ENCODE data around the gene ABHD12B.
A peak's percentile ranks its signal among the peaks of the same experiment; 100 is the strongest.

The ABHD12B gene

DNA sequence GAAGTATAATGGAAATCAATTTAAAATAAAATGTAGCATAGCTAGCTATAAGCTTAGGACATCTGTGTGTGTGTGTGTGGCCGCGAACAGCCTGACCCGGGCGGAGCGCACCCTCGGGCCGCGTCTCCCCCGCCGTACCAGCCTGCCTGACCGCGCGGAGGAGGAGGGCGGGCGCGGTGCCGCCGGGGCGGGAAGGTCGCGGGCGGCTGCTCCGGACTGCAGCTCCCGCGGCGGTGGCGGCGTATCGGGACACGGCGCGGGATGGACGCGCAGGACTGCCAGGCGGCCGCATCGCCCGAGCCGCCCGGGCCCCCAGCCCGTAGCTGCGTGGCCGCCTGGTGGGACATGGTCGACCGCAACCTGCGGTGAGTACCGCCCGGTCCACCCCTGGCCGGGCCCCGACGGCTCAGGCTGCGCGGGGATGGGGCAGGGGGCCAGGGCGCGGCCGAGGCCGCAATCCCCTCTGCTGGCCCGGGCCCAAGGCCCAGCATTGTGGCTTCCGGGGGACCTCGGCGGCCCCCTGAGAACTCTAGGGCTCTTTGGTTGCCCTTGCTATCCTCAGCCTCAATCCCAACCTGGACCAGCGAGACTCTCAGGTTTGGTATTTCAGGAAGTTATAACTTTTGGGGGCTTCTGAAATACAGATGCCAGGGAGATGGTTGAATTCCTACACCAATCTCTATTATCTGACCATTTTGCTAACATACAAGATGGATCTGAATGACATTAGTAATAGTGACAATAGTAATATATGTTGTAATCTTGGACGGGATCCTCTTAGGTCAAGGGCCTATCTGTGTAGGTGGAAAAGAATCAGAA lies at the start of gene ABHD12B:
Gene ABHD12B (plus strand): TSS at position 140 of the 819 bp plus-strand sequence. CDS start 122 bp downstream, at position 262.
- DNase-seq (ENCODE audit: low spot score): peak; percentile 52

DNA sequence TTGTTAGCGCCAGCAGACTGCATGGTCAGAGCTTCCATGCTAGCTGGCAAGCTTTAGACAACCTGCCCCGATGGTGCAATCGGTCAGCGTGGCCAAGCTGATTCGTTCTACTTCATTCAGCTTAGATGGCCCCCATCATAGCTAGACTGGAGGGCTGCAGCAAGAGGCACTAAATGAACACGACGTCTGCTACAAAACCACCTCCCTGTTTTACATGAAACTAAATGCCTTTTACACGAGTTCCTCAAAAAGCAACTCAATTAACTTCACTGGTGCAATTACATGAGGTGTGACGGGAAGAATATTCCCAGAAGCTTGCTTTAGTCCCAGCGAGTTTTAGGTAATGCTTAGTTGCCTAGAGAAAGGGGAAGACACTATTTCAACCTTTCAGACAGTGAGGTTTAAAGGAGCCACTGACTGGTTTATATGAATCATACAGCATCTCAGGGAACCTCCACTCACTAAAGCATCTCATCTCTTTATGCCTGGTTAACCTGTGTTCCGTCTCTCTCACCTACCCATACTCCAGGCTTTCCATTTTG lies 49.3 kb upstream of the ABHD12B start:
- no peak for DNase-seq (ENCODE audit: low spot score)

- peak; percentile 66 for DNase-seq (ENCODE audit: low spot score)
These were observed 48.6 kb upstream of the ABHD12B start for GRCh38 chr14:50823051-50823761.

DNA sequence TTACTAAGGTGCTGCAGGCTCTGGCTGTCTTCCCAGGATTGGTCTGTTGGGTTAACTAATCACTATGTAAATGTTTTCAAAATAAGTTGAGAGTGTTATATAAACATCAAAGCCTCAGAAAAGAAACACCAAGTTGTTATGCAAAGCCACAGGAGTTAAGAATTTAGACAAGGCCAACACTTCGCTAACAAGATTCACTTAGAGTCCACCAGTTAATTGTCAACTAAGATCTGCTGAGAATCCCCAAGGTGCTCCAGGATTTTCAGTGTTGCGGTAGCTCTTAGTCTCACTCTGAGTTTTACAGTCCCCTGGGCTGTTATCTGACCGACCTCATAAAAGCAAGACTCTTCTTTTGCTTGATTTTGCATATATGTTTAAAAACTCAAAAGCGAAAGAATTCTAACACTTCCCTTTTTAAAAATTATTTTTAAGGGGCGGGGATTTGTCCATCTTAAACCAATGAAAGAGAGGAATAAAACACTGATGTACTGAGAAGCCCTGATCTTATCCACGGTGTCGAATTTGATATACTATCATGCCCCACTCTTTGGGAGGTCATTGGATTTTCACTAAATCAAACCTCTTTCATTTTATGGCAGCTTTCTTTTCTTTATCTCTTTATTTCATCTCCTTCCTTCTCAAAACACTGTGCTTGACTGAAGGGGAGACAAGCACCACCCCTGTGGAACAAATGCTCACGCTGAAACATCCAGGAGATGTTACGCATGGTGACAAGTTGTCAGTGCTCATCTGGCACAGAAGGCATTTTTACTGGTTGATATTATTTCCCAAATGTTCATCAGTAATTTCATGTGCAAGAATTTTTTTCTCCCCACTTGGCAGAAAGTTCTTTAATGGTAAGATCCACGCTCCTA lies 47.9 kb upstream of the ABHD12B start:
- DNase-seq (ENCODE audit: low spot score): no peak

- DNase-seq (ENCODE audit: low spot score): no peak
These were observed 46.5 kb upstream of the ABHD12B start for GRCh38 chr14:50825307-50825706.

GRCh38 chr14:50826681-50827080 lies 45.2 kb upstream of the ABHD12B start:
- DNase-seq (ENCODE audit: low spot score): no peak

- DNase-seq (ENCODE audit: low spot score): no peak
These were observed 42.9 kb upstream of the ABHD12B start for GRCh38 chr14:50828721-50829488.

GRCh38 chr14:50829489-50830043 lies 42.3 kb upstream of the ABHD12B start:
- no peak for DNase-seq (ENCODE audit: low spot score)

DNA sequence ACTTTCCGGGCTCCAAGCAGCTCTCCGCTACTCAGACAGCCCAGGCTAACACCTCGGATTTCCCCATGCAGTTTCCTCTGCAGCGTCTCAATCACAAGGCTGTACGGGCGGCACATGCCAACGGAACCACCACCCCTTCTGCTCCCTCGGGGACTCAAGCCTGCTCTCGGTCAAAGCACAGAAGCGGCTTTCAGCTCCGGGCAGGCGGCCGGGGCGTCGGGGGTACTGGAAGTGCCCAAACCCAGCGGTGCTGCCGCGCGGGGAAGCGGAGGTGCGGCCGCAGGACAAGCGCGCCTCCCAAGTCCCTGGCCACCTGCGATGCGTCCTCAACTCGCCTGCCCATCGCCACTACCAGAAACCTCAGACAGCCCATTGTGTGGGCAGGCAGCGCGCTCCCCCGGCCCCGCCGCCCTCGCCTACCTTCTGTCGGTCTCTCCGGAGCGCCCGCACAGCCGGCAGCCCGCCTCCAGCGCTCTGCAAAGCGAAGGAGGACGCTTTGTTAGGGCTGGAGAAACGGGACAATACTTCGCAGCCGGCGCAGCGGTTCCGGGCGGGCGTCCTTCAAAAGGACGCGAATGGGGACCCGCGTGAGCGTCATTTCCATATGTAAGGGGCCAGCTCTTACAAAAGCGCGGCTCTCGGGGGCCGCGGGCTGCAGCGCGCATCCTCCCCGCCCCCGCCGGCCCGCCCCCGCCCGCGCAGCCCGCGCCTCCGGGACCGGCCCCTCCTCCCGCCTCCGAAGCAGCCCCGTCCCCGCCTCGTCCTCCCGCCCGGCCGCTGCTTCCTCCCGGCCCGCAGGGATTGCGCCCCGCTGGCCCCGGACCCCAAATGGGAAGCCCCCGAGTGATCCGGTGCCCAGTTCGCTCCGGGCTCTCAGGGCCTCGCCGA lies 41.6 kb upstream of the ABHD12B start:
- DNase-seq (ENCODE audit: low spot score): peak; percentile 48

DNA sequence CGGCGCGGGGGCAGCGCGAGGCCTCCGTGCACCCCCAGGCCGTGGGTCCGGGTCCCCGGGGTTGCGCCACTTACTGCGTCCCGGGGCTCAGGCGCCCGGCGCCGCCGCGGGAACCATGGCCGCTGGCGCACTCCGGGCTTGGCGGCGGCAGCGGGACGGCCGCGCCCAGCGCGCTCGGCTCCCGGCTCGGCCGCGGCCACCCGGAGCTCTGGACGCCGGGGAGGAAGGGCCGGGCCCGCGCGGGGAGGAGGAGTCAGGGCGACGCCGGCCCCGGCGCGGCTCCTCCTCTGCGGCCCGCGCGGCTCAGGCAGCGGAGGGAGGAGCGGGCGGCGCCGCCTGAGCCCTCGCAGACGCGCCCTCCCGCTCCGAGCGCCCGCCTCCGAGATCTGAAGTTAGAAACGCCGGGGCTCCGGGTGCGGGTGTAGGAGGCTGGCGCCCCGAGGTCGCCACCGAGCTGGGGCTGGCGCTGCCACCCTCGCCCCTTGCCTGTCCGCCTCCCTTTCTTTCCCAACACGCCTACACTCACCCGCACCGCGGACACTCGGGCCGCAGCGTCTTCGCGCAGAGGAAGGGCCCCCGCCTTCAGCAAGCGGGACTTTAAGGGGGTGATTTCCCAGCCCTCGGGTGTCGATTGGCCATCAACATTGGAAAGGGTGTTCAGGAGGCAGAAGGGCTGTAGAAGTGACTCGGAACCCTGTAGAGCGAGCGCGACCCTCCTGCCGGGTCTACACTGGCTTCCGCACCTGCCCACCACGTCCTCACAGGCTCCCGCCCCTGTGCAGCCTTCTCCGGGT lies 40.7 kb upstream of the ABHD12B start, which contains the start of gene NIN:
Gene NIN (minus strand): TSS at position 231 of the 794 bp plus-strand sequence. CDS start 9,106 bp downstream, outside the sequence.
- peak; percentile 95 for DNase-seq (ENCODE audit: low spot score)

DNA sequence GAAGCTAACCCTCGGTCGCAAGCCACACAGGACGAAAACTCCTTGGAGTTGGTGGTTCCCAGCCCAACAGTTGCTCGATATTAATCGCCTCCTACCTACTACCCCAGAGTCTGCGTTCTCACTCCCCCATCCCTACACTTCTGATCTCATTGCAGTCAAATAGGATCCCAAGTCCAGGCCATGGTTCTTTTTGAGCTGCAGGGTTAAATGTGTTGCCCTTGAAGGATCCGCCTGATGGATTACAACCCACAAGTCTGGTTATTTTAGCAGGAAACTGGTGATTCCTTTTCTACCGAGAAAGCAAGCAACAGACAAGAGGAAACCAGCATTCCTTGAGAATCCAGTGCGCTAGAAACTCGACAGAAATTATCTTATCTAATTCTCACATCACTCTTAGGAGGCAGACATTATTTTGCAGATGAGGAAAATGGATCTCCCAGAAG lies 40.1 kb upstream of the ABHD12B start:
- no peak for DNase-seq (ENCODE audit: low spot score)

DNA sequence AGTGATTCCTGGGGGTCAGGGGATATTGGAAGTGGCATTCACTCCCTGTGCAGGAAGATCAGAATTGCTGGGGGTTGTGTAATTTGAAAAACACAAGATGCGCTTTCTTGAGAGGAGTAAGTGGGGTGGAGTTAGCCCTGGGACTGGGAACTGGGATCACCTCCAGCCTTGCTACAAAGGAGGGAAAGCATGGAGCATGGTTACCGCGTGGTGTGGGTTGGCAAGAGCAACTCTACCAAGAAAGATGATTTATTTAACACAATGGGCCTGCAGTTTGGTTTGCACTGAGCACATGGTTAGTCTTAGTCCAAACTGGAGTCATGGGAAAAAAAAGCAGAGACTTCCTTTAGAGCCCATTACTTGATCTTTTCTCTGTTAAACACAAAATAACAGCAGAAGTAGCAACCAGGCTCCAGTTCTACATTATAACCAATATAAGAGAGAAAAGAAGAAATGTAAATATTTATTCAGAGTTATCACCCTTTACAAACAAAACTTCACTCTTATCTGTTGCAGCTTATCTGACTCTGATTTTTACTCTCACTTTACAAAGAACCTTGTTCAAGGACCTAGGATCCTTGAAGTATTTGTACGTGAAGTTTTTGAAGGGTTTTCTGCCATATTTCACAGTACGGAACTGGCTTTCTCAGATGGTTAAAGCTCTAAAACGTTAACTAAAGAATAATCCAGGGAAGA lies 38.8 kb upstream of the ABHD12B start:
- DNase-seq (ENCODE audit: low spot score): no peak

- DNase-seq (ENCODE audit: low spot score): no peak
These were observed 37.0 kb upstream of the ABHD12B start for GRCh38 chr14:50834802-50835276.

- DNase-seq (ENCODE audit: low spot score): no peak
These were observed 36.6 kb upstream of the ABHD12B start for GRCh38 chr14:50835280-50835679.

GRCh38 chr14:50836515-50836914 lies 35.3 kb upstream of the ABHD12B start:
- DNase-seq (ENCODE audit: low spot score): no peak

DNA sequence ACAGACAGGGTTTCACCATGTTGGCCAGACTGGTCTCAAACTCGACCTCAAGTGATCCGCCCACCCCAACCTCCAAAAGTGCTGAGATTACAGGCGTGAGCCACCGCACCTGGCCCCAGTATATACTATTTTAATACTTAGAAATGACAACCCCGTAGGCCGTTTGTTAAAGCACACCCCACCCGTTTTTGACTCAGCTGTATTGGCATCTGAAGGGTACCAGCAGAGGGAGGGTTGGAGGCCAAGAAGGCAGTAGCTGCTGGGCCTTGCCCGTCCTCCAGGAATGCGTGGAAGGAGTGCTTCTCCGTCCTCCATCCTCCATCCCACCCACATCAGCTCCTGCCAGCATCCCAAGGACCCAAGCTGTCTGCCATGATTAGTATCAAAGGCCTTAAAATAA lies 34.6 kb upstream of the ABHD12B start:
- DNase-seq (ENCODE audit: low spot score): no peak

GRCh38 chr14:50837850-50838470 lies 33.9 kb upstream of the ABHD12B start:
- DNase-seq (ENCODE audit: low spot score): no peak

- no peak for DNase-seq (ENCODE audit: low spot score)
These were observed 32.8 kb upstream of the ABHD12B start for GRCh38 chr14:50839048-50839447.
